ENCODE results near the gene SPG7.

DNA sequence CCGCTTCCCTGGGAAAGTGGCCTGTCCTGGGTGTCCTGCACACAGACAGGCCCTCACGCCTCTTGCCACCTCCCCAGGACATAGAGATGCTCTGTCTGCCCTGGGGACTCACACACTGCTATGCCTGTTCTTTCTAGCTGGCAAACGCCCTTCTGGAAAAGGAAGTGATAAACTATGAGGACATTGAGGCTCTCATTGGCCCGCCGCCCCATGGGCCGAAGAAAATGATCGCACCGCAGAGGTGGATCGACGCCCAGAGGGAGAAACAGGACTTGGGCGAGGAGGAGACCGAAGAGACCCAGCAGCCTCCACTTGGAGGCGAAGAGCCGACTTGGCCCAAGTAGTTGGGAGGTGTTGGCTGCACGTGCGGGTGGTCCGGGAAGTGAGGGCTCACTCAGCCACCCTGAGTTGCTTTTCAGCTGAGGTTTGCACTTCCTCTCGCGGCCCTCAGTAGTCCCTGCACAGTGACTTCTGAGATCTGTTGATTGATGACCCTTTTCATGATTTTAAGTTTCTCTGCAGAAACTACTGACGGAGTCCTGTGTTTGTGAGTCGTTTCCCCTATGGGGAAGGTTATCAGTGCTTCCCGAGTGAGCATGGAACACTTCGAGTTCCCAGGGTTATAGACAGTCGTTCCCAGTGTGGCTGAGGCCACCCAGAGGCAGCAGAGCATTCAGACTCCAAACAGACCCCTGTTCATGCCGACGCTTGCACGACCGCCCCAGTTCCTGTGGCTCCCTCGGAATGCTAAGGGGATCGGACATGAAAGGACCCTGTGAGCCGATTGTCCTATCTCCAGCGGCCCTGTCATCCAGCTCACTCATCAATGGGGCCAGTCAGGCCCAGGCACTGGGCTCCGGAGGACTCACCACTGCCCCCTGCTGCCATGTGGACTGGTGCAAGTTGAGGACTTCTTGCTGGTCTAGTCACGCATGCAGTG is 48.8 kb downstream of the SPG7 start:
- TF ChIP-seq, protein P1, sequence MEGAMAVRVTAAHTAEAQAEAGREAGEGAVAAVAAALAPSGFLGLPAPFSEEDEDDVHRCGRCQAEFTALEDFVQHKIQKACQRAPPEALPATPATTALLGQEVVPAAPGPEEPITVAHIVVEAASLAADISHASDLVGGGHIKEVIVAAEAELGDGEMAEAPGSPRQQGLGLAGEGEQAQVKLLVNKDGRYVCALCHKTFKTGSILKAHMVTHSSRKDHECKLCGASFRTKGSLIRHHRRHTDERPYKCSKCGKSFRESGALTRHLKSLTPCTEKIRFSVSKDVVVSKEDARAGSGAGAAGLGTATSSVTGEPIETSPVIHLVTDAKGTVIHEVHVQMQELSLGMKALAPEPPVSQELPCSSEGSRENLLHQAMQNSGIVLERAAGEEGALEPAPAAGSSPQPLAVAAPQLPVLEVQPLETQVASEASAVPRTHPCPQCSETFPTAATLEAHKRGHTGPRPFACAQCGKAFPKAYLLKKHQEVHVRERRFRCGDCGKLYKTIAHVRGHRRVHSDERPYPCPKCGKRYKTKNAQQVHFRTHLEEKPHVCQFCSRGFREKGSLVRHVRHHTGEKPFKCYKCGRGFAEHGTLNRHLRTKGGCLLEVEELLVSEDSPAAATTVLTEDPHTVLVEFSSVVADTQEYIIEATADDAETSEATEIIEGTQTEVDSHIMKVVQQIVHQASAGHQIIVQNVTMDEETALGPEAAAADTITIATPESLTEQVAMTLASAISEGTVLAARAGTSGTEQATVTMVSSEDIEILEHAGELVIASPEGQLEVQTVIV (CRISPR knock-in tag; IDR thresholded peaks at IDR 0.05; ENCODE audit: borderline replicate concordance), result no peak
- TF ChIP-seq, protein P2, sequence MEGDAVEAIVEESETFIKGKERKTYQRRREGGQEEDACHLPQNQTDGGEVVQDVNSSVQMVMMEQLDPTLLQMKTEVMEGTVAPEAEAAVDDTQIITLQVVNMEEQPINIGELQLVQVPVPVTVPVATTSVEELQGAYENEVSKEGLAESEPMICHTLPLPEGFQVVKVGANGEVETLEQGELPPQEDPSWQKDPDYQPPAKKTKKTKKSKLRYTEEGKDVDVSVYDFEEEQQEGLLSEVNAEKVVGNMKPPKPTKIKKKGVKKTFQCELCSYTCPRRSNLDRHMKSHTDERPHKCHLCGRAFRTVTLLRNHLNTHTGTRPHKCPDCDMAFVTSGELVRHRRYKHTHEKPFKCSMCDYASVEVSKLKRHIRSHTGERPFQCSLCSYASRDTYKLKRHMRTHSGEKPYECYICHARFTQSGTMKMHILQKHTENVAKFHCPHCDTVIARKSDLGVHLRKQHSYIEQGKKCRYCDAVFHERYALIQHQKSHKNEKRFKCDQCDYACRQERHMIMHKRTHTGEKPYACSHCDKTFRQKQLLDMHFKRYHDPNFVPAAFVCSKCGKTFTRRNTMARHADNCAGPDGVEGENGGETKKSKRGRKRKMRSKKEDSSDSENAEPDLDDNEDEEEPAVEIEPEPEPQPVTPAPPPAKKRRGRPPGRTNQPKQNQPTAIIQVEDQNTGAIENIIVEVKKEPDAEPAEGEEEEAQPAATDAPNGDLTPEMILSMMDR (IDR thresholded peaks at IDR 0.05 in 2 of 3, conservative IDR thresholded peaks at IDR 0.05 in 1 of 3; ENCODE audit: insufficient read depth in 2 of 3, low read depth in 1 of 3, low read length in 3 of 3), result peak; percentile 85 to 95 (median 87)
- TF ChIP-seq EZH2 (IDR thresholded peaks at IDR 0.05; ENCODE audit: borderline replicate concordance, low read depth, low read length) (no peak), ZBTB8A (IDR thresholded peaks at IDR 0.05; ENCODE audit: partially characterized antibody) (no peak), ADNP (tag; IDR thresholded peaks at IDR 0.05) (no peak), PHF8 (IDR thresholded peaks at IDR 0.05; ENCODE audit: borderline replicate concordance, low read length) (no peak)
- TF ChIP-seq, protein P3, sequence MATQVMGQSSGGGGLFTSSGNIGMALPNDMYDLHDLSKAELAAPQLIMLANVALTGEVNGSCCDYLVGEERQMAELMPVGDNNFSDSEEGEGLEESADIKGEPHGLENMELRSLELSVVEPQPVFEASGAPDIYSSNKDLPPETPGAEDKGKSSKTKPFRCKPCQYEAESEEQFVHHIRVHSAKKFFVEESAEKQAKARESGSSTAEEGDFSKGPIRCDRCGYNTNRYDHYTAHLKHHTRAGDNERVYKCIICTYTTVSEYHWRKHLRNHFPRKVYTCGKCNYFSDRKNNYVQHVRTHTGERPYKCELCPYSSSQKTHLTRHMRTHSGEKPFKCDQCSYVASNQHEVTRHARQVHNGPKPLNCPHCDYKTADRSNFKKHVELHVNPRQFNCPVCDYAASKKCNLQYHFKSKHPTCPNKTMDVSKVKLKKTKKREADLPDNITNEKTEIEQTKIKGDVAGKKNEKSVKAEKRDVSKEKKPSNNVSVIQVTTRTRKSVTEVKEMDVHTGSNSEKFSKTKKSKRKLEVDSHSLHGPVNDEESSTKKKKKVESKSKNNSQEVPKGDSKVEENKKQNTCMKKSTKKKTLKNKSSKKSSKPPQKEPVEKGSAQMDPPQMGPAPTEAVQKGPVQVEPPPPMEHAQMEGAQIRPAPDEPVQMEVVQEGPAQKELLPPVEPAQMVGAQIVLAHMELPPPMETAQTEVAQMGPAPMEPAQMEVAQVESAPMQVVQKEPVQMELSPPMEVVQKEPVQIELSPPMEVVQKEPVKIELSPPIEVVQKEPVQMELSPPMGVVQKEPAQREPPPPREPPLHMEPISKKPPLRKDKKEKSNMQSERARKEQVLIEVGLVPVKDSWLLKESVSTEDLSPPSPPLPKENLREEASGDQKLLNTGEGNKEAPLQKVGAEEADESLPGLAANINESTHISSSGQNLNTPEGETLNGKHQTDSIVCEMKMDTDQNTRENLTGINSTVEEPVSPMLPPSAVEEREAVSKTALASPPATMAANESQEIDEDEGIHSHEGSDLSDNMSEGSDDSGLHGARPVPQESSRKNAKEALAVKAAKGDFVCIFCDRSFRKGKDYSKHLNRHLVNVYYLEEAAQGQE (IDR thresholded peaks at IDR 0.05; ENCODE audit: borderline replicate concordance), result peak; percentile 23; the same call in 1 of the 2 replicates
- TF ChIP-seq, protein P3 (CRISPR knock-in tag; IDR thresholded peaks at IDR 0.05; ENCODE audit: low read depth), result no peak
- TF ChIP-seq, protein P4, sequence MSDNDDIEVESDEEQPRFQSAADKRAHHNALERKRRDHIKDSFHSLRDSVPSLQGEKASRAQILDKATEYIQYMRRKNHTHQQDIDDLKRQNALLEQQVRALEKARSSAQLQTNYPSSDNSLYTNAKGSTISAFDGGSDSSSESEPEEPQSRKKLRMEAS (CRISPR knock-in tag; IDR thresholded peaks at IDR 0.05), result no peak
